SU-DHL-6 (cell line): ENCODE measurements around the gene SLC26A9.

Source experiments
- EZH2phosphoT487 ChIP-seq: fragments of 200-600 bp; sonication (generic), shearing (Covaris generic); conservative IDR thresholded peaks from 2 replicates; pipeline ENCODE4 v1.6.1; 2018; ENCODE audit warnings: mild to moderate bottlenecking, antibody characterized with exemption, low read length, moderate library complexity, mixed read lengths
- TF ChIP-seq, protein P1 (sequence below): fragments of 200-600 bp; sonication (generic); IDR thresholded peaks from one replicate; pipeline ENCODE4 v1.5.1; 2017; ENCODE audit warnings: antibody characterized with exemption, mild to moderate bottlenecking, low read length, moderate library complexity; ENCODE audit not compliant: insufficient read depth, poor library complexity, severe bottlenecking

DNA sequence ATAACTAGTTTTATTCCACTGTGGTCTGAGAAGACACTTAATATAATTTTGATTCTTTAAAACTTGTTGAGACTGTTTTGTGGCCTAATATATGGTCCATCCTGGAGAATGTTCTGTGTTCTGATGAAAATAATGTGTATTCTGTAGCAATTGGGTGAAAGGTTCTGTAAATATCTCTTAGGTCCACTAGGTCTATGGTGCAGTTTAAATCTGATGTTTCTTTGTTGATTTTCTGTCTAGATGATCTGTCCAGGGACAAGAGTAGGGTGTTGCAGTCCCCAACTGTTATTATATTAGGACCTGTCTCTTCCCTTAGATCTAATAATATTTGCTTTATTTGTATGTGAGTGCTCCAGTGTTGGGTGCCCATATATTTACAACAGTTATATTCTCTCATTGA, 59.5 kb downstream of the SLC26A9 start:
- TF ChIP-seq, protein P1, sequence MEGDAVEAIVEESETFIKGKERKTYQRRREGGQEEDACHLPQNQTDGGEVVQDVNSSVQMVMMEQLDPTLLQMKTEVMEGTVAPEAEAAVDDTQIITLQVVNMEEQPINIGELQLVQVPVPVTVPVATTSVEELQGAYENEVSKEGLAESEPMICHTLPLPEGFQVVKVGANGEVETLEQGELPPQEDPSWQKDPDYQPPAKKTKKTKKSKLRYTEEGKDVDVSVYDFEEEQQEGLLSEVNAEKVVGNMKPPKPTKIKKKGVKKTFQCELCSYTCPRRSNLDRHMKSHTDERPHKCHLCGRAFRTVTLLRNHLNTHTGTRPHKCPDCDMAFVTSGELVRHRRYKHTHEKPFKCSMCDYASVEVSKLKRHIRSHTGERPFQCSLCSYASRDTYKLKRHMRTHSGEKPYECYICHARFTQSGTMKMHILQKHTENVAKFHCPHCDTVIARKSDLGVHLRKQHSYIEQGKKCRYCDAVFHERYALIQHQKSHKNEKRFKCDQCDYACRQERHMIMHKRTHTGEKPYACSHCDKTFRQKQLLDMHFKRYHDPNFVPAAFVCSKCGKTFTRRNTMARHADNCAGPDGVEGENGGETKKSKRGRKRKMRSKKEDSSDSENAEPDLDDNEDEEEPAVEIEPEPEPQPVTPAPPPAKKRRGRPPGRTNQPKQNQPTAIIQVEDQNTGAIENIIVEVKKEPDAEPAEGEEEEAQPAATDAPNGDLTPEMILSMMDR, result no peak
- no peak for TF ChIP-seq EZH2phosphoT487
